A673 (cell line): ENCODE results near the gene FGGY.

Experiments used
- CTCF ChIP-seq: fragments of 300-800, 200-600 bp; sonication (generic); conservative IDR thresholded peaks from 2 replicates; pipeline ENCODE4 v1.5.1; 2017; ENCODE audit warnings: low read depth, mild to moderate bottlenecking, antibody characterized with exemption, low read length, moderate library complexity, mixed read lengths
- EZH2 ChIP-seq: fragments of 200-600 bp; sonication (generic); IDR thresholded peaks from 2 replicates; pipeline ENCODE4 v1.6.1; 2017; ENCODE audit warnings: borderline replicate concordance, low read depth, mild to moderate bottlenecking, mixed read lengths, antibody characterized with exemption, low read length; ENCODE audit not compliant: poor library complexity, severe bottlenecking

GRCh38 chr1:59788825-59789224, 491.9 kb downstream of the FGGY start:
- no peak for TF ChIP-seq CTCF
- TF ChIP-seq EZH2: no peak
